Lower leg skin (tissue), 4 donors: ENCODE measurements around the gene RNF13. TPM values are rescaled to one million over a fixed set of nuclear protein-coding genes. Genes with fewer than 3 reads are reported as not detected.

Source experiments
- DNase-seq, 2 donors: peaks; one replicate each; pipeline ENCODE4 v3.0.0-alpha.2; 2019; ENCODE audit warnings: low spot score in 2 of 2
- H3K4me3 ChIP-seq: fragments of 200-600 bp; sonication (generic); 2 replicates; pipeline ENCODE4 v1.5.1; 2017; ENCODE audit warnings: mild to moderate bottlenecking, low read depth; ENCODE audit not compliant: poor library complexity, severe bottlenecking
- CTCF ChIP-seq, 3 donors: fragments of 450-650 bp; IDR thresholded peaks; one replicate each; pipeline ENCODE4 v1.5.1; 2016; ENCODE audit warnings: antibody characterized with exemption in 3 of 3, mild to moderate bottlenecking in 3 of 3, moderate library complexity in 2 of 3
- POLR2A ChIP-seq, 2 donors: fragments of 450-650 bp; IDR thresholded peaks; one replicate each; pipeline ENCODE4 v1.6.1; 2016 to 2017; ENCODE audit warnings: antibody characterized with exemption in 2 of 2, mild to moderate bottlenecking in 1 of 2, moderate library complexity in 1 of 2
- WGBS, 2 donors: methylation state at CpG; one replicate each; pipeline ENCODE4 v1.1.5; 2018; 5-methylcytosine and 5-hydroxymethylcytosine counted together
- intact Hi-C: fragments of 100-400 bp; cut with DNase I; formaldehyde crosslinking; loops from one replicate; pipeline ENCODE4 v1.15.0; 2023; ENCODE audit warnings: low total_unique reads
- total RNA-seq, 4 donors: library from RNA; depleted of rRNA; stranded (reverse); fragments of >200 nt; gene quantifications; one replicate each; pipeline ENCODE4 v1.1.0, GENCODE V29; 2016

Gene RNF13
- total RNA-seq, 4 donors from 2014 or later = 53.1 to 101 (median 86.5) TPM

GRCh38 chr3:149843502-149843901, 30.5 kb downstream of the RNF13 start:
- no peak for DNase-seq
- intact Hi-C loops = no loop called here
- WGBS, 2 donors = 83 to 89% methylated on average over 2 of the region's 2 CpGs
- TF ChIP-seq POLR2A (IDR thresholded peaks at IDR 0.05) = no peak
- TF ChIP-seq CTCF (IDR thresholded peaks at IDR 0.05) = no peak
- H3K4me3 ChIP-seq = no peak overlapping the region

- DNase-seq = no peak
- intact Hi-C loops = no loop called here
- no peak overlapping the region for H3K4me3 ChIP-seq
- TF ChIP-seq POLR2A (IDR thresholded peaks at IDR 0.05) (no peak), CTCF (IDR thresholded peaks at IDR 0.05) (no peak)
- 60 to 73% methylated on average over 2 of the region's 2 CpGs for WGBS, 2 donors
Measured at GRCh38 chr3:149844091-149844490, 31.1 kb downstream of the RNF13 start.

GRCh38 chr3:149845570-149846244, 32.7 kb downstream of the RNF13 start:
- no peak for DNase-seq
- 87 to 98% methylated on average over 1 of the region's 1 CpG for WGBS, 2 donors
- intact Hi-C loops = no loop called here
- TF ChIP-seq POLR2A (IDR thresholded peaks at IDR 0.05) = no peak
- TF ChIP-seq CTCF (IDR thresholded peaks at IDR 0.05) = no peak
- H3K4me3 ChIP-seq = no peak overlapping the region

GRCh38 chr3:149848238-149848637, 35.2 kb downstream of the RNF13 start:
- intact Hi-C loops = no loop called here
- 82 to 84% methylated on average over 1 of the region's 1 CpG for WGBS, 2 donors

GRCh38 chr3:149848688-149849087, 35.7 kb downstream of the RNF13 start:
- no peak overlapping the region for H3K4me3 ChIP-seq
- no peak for DNase-seq
- 41 to 65% methylated on average over 1 of the region's 1 CpG for WGBS, 2 donors
- intact Hi-C loops = no loop called here
- TF ChIP-seq POLR2A (IDR thresholded peaks at IDR 0.05) (no peak), CTCF (IDR thresholded peaks at IDR 0.05) (no peak)

More at GRCh38 chr3:149848238-149848637, 35.2 kb downstream of the RNF13 start:
- no peak overlapping the region for H3K4me3 ChIP-seq
- no peak for DNase-seq
- TF ChIP-seq POLR2A (IDR thresholded peaks at IDR 0.05) (no peak), CTCF (IDR thresholded peaks at IDR 0.05) (no peak)
